ENCODE results near the gene KRTAP10-4. TPM values are rescaled to one million over a fixed set of nuclear protein-coding genes. Genes with fewer than 3 reads are reported as not detected.

Gene KRTAP10-4
- total RNA-seq, 4 donors from 2014 or later: 2.7 to 11.8 (median 4.9) TPM; not detected in 1

DNA sequence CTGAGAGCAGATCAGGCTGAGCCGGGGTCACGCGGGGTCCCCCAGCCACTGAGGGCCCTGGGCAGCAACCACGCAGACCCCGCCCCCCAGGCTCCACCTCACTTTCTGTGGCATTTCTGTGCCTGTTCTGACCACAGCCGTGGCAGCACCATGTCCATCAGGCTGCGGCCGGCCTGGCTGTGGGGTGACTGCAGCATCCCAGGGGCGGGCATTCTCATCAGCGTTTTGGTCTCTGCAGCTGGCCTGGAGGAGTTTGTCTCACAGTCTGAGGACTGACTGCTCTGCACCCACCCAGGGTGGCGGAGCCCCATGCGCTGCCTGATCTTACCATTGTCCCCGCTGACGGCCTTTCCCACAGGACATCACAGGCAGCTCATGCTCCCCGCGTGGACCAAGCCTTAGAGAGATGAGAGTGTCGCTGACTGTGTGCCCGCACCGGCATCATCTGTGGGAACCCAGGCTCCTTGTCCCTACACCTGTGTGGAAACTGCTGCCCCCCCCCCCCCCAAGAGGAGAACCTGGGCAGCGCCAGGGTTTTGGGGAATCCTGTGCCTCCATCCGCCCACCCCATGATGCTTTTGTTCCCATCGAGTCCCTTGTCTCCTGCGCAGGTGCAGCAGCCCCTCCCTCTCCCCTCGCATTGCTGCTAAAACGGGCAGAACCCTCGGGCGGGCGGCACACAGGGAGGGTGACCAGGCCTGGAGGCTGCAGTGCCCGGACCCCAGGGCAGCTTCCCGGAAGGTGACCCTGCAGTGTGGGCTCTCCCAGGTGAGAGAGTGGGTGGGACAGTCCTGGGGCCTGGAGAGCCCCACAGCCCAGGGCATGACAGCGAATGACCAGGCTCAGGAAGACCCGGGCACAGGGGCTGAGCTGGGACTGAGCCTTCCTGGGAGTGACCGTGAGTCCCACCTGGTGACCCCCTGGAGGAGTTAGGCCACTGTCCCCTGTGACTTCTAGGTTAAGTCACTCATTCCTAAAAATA lies 35.3 kb upstream of the KRTAP10-4 start:
- H3K4me3 ChIP-seq: no peak overlapping the region

GRCh38 chr21:44539046-44539445 lies 34.5 kb upstream of the KRTAP10-4 start:
- Histone ChIP-seq H3K4me3 (no peak overlapping the region), H3K9me3 (peaks cover 5% of the 10 kb centered on the region), H3K27ac (no peak overlapping the region), H3K4me1 (no peaks in the 10 kb centered on the region), H3K27me3 (peaks cover 9% of the 10 kb centered on the region), H3K36me3 (no peaks in the 10 kb centered on the region)
- DNase-seq (ENCODE audit: low spot score in 2 of 2): no peak
- WGBS: 75% methylated on average over 11 of the region's 14 CpGs
- TF ChIP-seq, protein P1, sequence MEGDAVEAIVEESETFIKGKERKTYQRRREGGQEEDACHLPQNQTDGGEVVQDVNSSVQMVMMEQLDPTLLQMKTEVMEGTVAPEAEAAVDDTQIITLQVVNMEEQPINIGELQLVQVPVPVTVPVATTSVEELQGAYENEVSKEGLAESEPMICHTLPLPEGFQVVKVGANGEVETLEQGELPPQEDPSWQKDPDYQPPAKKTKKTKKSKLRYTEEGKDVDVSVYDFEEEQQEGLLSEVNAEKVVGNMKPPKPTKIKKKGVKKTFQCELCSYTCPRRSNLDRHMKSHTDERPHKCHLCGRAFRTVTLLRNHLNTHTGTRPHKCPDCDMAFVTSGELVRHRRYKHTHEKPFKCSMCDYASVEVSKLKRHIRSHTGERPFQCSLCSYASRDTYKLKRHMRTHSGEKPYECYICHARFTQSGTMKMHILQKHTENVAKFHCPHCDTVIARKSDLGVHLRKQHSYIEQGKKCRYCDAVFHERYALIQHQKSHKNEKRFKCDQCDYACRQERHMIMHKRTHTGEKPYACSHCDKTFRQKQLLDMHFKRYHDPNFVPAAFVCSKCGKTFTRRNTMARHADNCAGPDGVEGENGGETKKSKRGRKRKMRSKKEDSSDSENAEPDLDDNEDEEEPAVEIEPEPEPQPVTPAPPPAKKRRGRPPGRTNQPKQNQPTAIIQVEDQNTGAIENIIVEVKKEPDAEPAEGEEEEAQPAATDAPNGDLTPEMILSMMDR (IDR thresholded peaks at IDR 0.05): no peak
- TF ChIP-seq EP300 (IDR thresholded peaks at IDR 0.05) (no peak), POLR2AphosphoS5 (IDR thresholded peaks at IDR 0.05) (no peak), POLR2A (IDR thresholded peaks at IDR 0.05) (no peak)

More for the DNA sequence above, 35.3 kb upstream of the KRTAP10-4 start:
- Histone ChIP-seq H3K27me3 (peaks cover 12% of the 10 kb centered on the region), H3K27ac (no peak overlapping the region), H3K4me1 (no peaks in the 10 kb centered on the region), H3K9me3 (peaks cover 5% of the 10 kb centered on the region), H3K36me3 (no peaks in the 10 kb centered on the region)
- 96% methylated on average over 19 of the region's 33 CpGs for WGBS
- DNase-seq (ENCODE audit: low spot score in 2 of 2): peak in 1 of 2 donors; percentile 64
- TF ChIP-seq EP300 (IDR thresholded peaks at IDR 0.05) (no peak), POLR2AphosphoS5 (IDR thresholded peaks at IDR 0.05) (no peak), POLR2A (IDR thresholded peaks at IDR 0.05) (no peak)
- TF ChIP-seq, protein P1 (IDR thresholded peaks at IDR 0.05): no peak

- Histone ChIP-seq H3K4me1 (no peaks in the 10 kb centered on the region), H3K27me3 (peaks cover 9% of the 10 kb centered on the region), H3K4me3 (no peak within 1 kb of the TSS), H3K27ac (no peak within 1 kb of the TSS), H3K9me3 (peaks cover 5% of the 10 kb centered on the region), H3K36me3 (no peaks in the 10 kb centered on the region)
- no peak for TF ChIP-seq POLR2A (IDR thresholded peaks at IDR 0.05)
- TF ChIP-seq, protein P1 (IDR thresholded peaks at IDR 0.05): no peak
- TF ChIP-seq EP300 (IDR thresholded peaks at IDR 0.05): no peak
- TF ChIP-seq POLR2AphosphoS5 (IDR thresholded peaks at IDR 0.05): no peak
- WGBS: 74% methylated on average over 12 of the region's 21 CpGs
- DNase-seq (ENCODE audit: low spot score in 2 of 2): peak in 1 of 2 donors; percentile 61
These were observed 33.4 kb upstream of the KRTAP10-4 start, which contains the start of gene KRTAP10-1 for GRCh38 chr21:44539991-44540666. KRTAP10-1 (minus strand) TSS chr21:44540195; CDS start chr21:44540150, 45 bp downstream.

- Histone ChIP-seq H3K4me1 (no peaks in the 10 kb centered on the region), H3K4me3 (no peak overlapping the region), H3K27me3 (peaks cover 9% of the 10 kb centered on the region), H3K9me3 (peaks cover 5% of the 10 kb centered on the region), H3K27ac (no peak overlapping the region), H3K36me3 (no peaks in the 10 kb centered on the region)
- WGBS: 79% methylated on average over 11 of the region's 11 CpGs
- no peak for DNase-seq (ENCODE audit: low spot score in 2 of 2)
- TF ChIP-seq POLR2A (IDR thresholded peaks at IDR 0.05): no peak
- no peak for TF ChIP-seq POLR2AphosphoS5 (IDR thresholded peaks at IDR 0.05)
- TF ChIP-seq EP300 (IDR thresholded peaks at IDR 0.05): no peak
- TF ChIP-seq, protein P1 (IDR thresholded peaks at IDR 0.05): no peak
These were observed 32.7 kb upstream of the KRTAP10-4 start for GRCh38 chr21:44540741-44541288.
